Smooth muscle cell (in vitro differentiated cells): ENCODE results near the gene VSIG10L. TPM values are rescaled to one million over a fixed set of nuclear protein-coding genes. Genes with fewer than 3 reads are reported as not detected.

ENCODE experiments used
- DNase-seq: peaks from one replicate; lab custom pipeline; 2025; ENCODE audit not compliant: unreplicated experiment; lab: John Stamatoyannopoulos, UW
- H2AFZ ChIP-seq: fragments of 200-600 bp; sonication (generic); 2 replicates; pipeline ENCODE4 v1.6.0; 2016; ENCODE audit warnings: antibody characterized with exemption, low read depth, mild to moderate bottlenecking
- H3F3A ChIP-seq: fragments of 200-600 bp; sonication (generic); 2 replicates; pipeline ENCODE4 v1.6.0; 2017; ENCODE audit warnings: antibody characterized with exemption, low read depth
- H3K27ac ChIP-seq: fragments of 200-600 bp; sonication (generic); 2 replicates; pipeline ENCODE4 v1.5.1; 2016; ENCODE audit warnings: low read depth, mild to moderate bottlenecking
- H3K27me3 ChIP-seq: fragments of 200-600 bp; sonication (generic); 2 replicates; pipeline ENCODE4 v1.6.1; 2016; ENCODE audit warnings: low read depth, mild to moderate bottlenecking
- H3K36me3 ChIP-seq: fragments of 200-600 bp; sonication (generic); 2 replicates; pipeline ENCODE4 v1.5.1; 2016; ENCODE audit warnings: low read depth
- H3K4me1 ChIP-seq: fragments of 200-600 bp; sonication (generic); 2 replicates; pipeline ENCODE4 v1.5.1; 2016; ENCODE audit warnings: low read depth
- H3K4me2 ChIP-seq: fragments of 200-600 bp; sonication (generic); 2 replicates; pipeline ENCODE4 v1.6.0; 2016; ENCODE audit warnings: mild to moderate bottlenecking
- H3K4me3 ChIP-seq: fragments of 200-600 bp; sonication (generic); 2 replicates; pipeline ENCODE4 v1.5.1; 2016; ENCODE audit warnings: mild to moderate bottlenecking
- H3K79me2 ChIP-seq: fragments of 200-600 bp; sonication (generic); 2 replicates; pipeline ENCODE4 v1.6.0; 2016; ENCODE audit warnings: low read depth, mild to moderate bottlenecking
- H3K9ac ChIP-seq: fragments of 200-600 bp; sonication (generic); 2 replicates; pipeline ENCODE4 v1.6.0; 2016; ENCODE audit warnings: low read depth
- H3K9me3 ChIP-seq: fragments of 200-600 bp; sonication (generic); replicated peaks from 2 replicates; pipeline ENCODE4 v1.5.1; 2016; ENCODE audit warnings: low read depth
- H4K20me1 ChIP-seq: fragments of 200-600 bp; sonication (generic); 2 replicates; pipeline ENCODE4 v1.6.0; 2016; ENCODE audit warnings: low read depth
- CTCF ChIP-seq: fragments of 200-600 bp; sonication (generic); IDR thresholded peaks from 2 replicates; pipeline ENCODE4 v1.5.1; 2017; ENCODE audit warnings: borderline replicate concordance, mild to moderate bottlenecking, antibody characterized with exemption; ENCODE audit not compliant: insufficient read depth, poor library complexity, severe bottlenecking
- WGBS: methylation state at CpG from one replicate; pipeline ENCODE4 v1.1.7; 2016; ENCODE audit warnings: low lambda C conversion rate; 5-methylcytosine and 5-hydroxymethylcytosine counted together
- polyA plus RNA-seq: library from polyadenylated mRNA; unstranded; fragments of >200 nt; fragmentation: Nextera tagmentation; extraction: Ambion mirVana; gene quantifications from 2 replicates; pipeline ENCODE4 v1.2.1, GENCODE V29; 2016
- total RNA-seq: library from RNA; depleted of rRNA; stranded (reverse); fragments of >200 nt; gene quantifications from 2 replicates; pipeline ENCODE4 v1.2.3, GENCODE V29; 2014

The VSIG10L gene
- total and polyA plus RNA-seq, 2 experiments from 2014 or later = 2.2 to 4.2 TPM

GRCh38 chr19:51365965-51366388 lies 24.0 kb upstream of the VSIG10L start, which contains the start of gene ETFB:
Gene ETFB, minus strand, starts transcription at chr19:51366388. Its CDS starts 62 bp downstream, at chr19:51366326.
- TF ChIP-seq CTCF = no peak
- Histone ChIP-seq H3K36me3 (no peaks in the 10 kb centered on the region), H4K20me1 (no peaks in the 10 kb centered on the region), H3K9ac (peak within 1 kb of the TSS; percentile 87), H3F3A (no peaks in the 10 kb centered on the region), H3K27me3 (no peaks in the 10 kb centered on the region), H3K27ac (peak within 1 kb of the TSS; percentile 88), H3K79me2 (no peaks in the 10 kb centered on the region), H3K4me3 (peak within 1 kb of the TSS; percentile 93), H3K4me2 (peak within 1 kb of the TSS; percentile 100), H3K9me3 (no peaks in the 10 kb centered on the region), H2AFZ (peak within 1 kb of the TSS; percentile 89), H3K4me1 (peaks cover 22% of the 10 kb centered on the region)
- no peak for DNase-seq
- WGBS = 4% methylated on average over 25 of the region's 27 CpGs

GRCh38 chr19:51365211-51365964 lies 23.4 kb upstream of the VSIG10L start:
- DNase-seq = no peak
- H2AFZ ChIP-seq = peak overlapping the region; percentile 89

GRCh38 chr19:51364200-51365106 lies 22.5 kb upstream of the VSIG10L start:
- Histone ChIP-seq H4K20me1 (no peaks in the 10 kb centered on the region), H3F3A (peaks cover 6% of the 10 kb centered on the region), H3K4me3 (peak overlapping the region; percentile 93), H3K27ac (no peak overlapping the region), H3K36me3 (no peaks in the 10 kb centered on the region), H3K9me3 (no peaks in the 10 kb centered on the region), H3K9ac (no peak overlapping the region), H3K79me2 (no peaks in the 10 kb centered on the region), H3K4me1 (peaks cover 22% of the 10 kb centered on the region), H3K4me2 (peak overlapping the region; percentile 100), H3K27me3 (no peaks in the 10 kb centered on the region), H2AFZ (no peak overlapping the region)
- no peak for TF ChIP-seq CTCF
- WGBS = 86% methylated on average over 15 of the region's 15 CpGs
- no peak for DNase-seq

More at GRCh38 chr19:51365211-51365964, 23.4 kb upstream of the VSIG10L start:
- peak overlapping the region; percentile 87 for H3K9ac ChIP-seq
- no peaks in the 10 kb centered on the region for H4K20me1 ChIP-seq
- H3K27ac ChIP-seq = peak overlapping the region; percentile 58
- no peaks in the 10 kb centered on the region for H3K27me3 ChIP-seq
- no peak for TF ChIP-seq CTCF
- no peaks in the 10 kb centered on the region for H3K36me3 ChIP-seq
- H3K4me2 ChIP-seq = peak overlapping the region; percentile 100
- H3K9me3 ChIP-seq = no peaks in the 10 kb centered on the region
- 22% methylated on average over 10 of the region's 10 CpGs for WGBS
- no peaks in the 10 kb centered on the region for H3F3A ChIP-seq
- H3K4me3 ChIP-seq = peak overlapping the region; percentile 93
- H3K4me1 ChIP-seq = peaks cover 22% of the 10 kb centered on the region
- no peaks in the 10 kb centered on the region for H3K79me2 ChIP-seq
